ENCODE measurements around the gene AATK.
"Not testable (repeated sequence)": the region's sequence is repeated elsewhere in the genome, so short reads cannot be mapped to it uniquely, and the experiment has no call there.

AATK gene

DNA sequence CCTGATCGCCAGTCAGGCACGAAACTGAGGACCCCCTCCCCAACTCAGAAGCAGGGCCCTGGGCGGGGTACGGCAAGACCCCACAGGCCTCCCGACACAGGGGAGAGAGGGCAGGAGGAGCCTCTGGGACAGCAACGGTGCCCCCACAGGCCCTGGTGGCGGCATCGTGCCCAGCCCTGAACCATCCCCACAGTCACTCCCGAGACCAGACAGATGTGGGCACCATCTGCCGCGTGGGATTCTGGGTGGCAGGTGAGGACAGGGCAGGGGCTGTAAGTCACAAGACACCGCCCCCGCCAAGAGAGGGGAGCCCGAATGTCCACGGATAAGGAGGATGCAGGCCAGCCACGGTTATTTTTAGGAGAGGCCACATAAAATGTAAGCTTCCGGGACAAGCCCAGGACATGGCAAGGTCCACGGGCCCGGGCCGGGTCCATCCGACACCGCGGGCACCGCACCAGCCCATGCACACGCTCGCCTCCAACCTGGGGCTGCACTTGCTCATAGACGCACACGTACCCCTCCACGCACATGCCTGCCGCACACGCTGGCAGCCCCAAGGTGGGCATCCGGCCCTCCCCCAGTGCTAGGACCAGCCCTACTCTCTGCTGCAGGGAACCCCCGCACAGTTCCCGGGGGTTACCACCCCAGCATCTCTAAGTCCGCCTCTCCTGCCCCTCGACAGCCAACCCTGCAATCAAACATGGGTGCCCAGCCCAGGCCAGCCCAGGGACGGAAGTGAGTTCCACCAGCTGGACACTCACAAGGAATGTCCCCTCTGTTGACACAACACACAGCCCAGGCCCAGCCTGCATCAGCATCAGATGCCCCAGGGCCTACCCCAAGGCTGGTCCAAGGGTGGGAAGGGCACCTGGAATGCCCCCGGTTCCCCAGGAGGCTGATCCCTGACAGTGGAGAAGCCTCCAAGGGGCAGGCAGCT, 8.9 kb downstream of the AATK start:
- no peaks in the 10 kb centered on the region for H3K27me3 ChIP-seq
- H3K9me3 ChIP-seq: no peaks in the 10 kb centered on the region
- no peak overlapping the region for H3K4me3 ChIP-seq (ENCODE audit: low read depth, low read length)
- H3K36me3 ChIP-seq: no peaks in the 10 kb centered on the region
- TF ChIP-seq, protein P1, sequence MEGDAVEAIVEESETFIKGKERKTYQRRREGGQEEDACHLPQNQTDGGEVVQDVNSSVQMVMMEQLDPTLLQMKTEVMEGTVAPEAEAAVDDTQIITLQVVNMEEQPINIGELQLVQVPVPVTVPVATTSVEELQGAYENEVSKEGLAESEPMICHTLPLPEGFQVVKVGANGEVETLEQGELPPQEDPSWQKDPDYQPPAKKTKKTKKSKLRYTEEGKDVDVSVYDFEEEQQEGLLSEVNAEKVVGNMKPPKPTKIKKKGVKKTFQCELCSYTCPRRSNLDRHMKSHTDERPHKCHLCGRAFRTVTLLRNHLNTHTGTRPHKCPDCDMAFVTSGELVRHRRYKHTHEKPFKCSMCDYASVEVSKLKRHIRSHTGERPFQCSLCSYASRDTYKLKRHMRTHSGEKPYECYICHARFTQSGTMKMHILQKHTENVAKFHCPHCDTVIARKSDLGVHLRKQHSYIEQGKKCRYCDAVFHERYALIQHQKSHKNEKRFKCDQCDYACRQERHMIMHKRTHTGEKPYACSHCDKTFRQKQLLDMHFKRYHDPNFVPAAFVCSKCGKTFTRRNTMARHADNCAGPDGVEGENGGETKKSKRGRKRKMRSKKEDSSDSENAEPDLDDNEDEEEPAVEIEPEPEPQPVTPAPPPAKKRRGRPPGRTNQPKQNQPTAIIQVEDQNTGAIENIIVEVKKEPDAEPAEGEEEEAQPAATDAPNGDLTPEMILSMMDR (IDR thresholded peaks at IDR 0.05; ENCODE audit: low read depth, low read length): no peak
- H3K4me1 ChIP-seq: no peaks in the 10 kb centered on the region
- DNase-seq: no peak

DNA sequence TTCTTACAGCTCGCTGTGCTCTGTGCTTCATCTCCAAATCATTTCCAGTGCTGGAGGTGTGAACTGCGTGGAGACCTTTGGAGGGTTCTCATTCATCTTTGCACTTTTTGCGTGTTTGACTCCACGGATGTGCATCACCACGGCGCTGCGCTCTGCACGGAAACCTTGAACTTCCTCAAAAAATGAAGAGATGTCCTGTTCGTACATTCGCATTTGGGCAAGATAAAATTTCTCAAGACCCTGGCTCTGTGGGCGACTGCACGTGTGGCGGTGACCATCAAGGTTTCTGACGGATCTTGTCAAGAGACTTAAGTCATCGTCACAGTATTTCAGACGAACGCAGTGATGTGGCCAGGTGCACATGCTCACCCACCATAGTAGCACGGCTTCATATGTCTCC, 11.1 kb downstream of the AATK start:
- H3K4me1 ChIP-seq: no peaks in the 10 kb centered on the region
- no peak for DNase-seq
- no peaks in the 10 kb centered on the region for H3K36me3 ChIP-seq
- no peaks in the 10 kb centered on the region for H3K27me3 ChIP-seq
- H3K4me3 ChIP-seq (ENCODE audit: low read depth, low read length): no peak overlapping the region
- TF ChIP-seq, protein P1 (IDR thresholded peaks at IDR 0.05; ENCODE audit: low read depth, low read length): no peak
- no peaks in the 10 kb centered on the region for H3K9me3 ChIP-seq

DNA sequence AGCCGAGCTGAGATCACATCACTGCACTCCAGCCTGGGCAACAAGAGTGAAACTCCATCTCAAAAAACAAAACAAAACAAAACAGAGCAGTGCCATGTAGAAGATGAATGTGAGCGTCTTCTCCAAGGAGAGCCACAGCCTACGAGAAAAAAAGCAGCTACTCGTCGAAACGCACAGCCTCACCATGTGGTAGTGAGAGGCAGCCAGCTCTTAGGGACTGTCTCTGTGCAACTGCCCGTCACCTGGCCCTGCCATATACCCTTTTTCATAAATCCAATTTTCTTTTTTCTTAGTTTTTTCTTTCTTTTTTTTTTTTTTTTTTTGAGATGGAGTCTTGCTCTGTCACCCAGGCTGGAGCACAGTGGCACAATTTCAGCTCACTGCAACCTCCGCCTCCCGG, 12.0 kb downstream of the AATK start:
- H3K9me3 ChIP-seq; H3K4me3 ChIP-seq (ENCODE audit: low read depth, low read length); H3K4me1 ChIP-seq; H3K36me3 ChIP-seq; H3K27me3 ChIP-seq; DNase-seq: not testable (repeated sequence)

DNA sequence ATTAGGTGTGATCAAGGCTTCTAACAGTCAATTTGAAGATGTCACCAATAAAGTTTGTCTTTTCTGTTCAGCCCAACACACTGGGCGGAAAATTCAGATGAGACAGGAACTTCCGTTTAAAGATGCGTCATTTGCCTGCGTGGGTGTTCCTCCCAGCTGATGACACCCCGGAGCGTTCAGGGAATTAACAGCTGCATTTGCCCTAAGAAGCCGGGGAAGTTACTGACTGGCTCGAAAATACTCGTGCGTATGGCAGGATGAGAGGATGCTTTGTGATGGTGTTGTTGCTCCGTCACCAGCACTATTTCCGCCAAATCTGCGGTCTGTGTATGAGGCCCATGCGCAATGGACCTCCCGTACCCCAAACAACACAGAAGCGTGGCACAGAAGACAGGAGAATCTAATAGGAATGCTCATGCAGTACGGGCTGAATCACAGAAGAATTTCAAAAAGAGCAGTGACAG, 12.6 kb downstream of the AATK start:
- TF ChIP-seq, protein P1 (IDR thresholded peaks at IDR 0.05; ENCODE audit: low read depth, low read length): no peak
- H3K36me3 ChIP-seq: no peaks in the 10 kb centered on the region
- no peaks in the 10 kb centered on the region for H3K27me3 ChIP-seq
- DNase-seq: no peak
- no peaks in the 10 kb centered on the region for H3K4me1 ChIP-seq
- H3K9me3 ChIP-seq: no peaks in the 10 kb centered on the region
- H3K4me3 ChIP-seq (ENCODE audit: low read depth, low read length): no peak overlapping the region

DNA sequence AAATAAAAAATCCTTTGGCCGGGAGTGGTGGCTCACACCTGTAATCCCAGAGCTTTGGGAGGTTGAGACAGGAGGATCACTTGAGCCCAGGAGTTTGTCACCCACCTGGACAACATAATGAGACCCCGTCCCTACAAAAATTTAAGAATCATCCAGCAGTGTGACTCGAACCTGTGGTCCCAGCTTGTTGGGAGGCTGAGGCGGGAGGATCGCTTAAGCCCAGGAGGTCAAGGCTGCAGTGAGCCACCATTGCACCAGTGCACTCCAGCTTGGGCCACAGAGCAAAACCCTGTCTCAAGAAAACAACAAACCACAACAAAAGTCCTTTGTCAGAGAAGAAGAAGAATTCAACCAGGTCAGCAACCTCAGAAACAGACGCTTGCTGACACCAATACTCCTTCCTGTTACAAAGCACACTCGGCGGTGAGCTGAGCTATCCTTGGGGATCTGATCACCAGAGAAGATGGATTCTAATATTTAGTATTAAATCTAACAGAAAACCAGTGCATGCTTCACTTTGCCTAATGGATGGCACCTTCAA, 13.7 kb downstream of the AATK start:
- TF ChIP-seq, protein P1 (IDR thresholded peaks at IDR 0.05; ENCODE audit: low read depth, low read length): no peak
- Histone ChIP-seq H3K4me3 (ENCODE audit: low read depth, low read length) (no peak overlapping the region), H3K4me1 (no peaks in the 10 kb centered on the region), H3K36me3 (no peaks in the 10 kb centered on the region), H3K9me3 (no peaks in the 10 kb centered on the region), H3K27me3 (no peaks in the 10 kb centered on the region)
- no peak for DNase-seq

DNA sequence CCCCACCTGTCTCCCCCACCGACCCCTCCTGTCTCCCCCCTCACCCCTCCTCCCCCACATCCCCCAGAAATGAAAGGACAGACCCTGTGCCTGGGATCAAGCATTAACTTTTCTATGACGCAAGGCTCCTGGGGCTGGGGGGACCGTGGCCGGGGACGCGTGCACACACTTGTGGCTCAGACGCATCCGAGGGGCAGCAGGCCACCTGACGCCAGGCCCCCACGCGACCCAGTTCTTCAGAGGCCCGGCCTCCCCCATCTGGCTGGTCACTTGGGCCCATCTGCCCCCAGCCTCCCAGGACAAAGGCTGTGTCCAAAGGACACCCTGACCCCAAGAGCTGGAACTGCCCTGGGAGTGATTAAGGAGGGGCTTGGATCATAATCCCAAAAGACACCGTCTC, 14.7 kb downstream of the AATK start:
- no peaks in the 10 kb centered on the region for H3K9me3 ChIP-seq
- no peak for DNase-seq
- H3K4me3 ChIP-seq (ENCODE audit: low read depth, low read length): no peak overlapping the region
- TF ChIP-seq, protein P1 (IDR thresholded peaks at IDR 0.05; ENCODE audit: low read depth, low read length): no peak
- H3K27me3 ChIP-seq: no peaks in the 10 kb centered on the region
- no peaks in the 10 kb centered on the region for H3K4me1 ChIP-seq
- no peaks in the 10 kb centered on the region for H3K36me3 ChIP-seq

All from BE2C (cell line).